SHP77 treated with DMSO at 0.1 percent for 48 hours (cell line): ENCODE data around the gene HRH1.
"Not testable (repeated sequence)": the region's sequence is repeated elsewhere in the genome, so short reads cannot be mapped to it uniquely, and the experiment has no call there.

Experiments
- DNase-seq: peaks from one replicate; lab custom pipeline; 2025; lab: John Stamatoyannopoulos, UW

The HRH1 gene

DNA sequence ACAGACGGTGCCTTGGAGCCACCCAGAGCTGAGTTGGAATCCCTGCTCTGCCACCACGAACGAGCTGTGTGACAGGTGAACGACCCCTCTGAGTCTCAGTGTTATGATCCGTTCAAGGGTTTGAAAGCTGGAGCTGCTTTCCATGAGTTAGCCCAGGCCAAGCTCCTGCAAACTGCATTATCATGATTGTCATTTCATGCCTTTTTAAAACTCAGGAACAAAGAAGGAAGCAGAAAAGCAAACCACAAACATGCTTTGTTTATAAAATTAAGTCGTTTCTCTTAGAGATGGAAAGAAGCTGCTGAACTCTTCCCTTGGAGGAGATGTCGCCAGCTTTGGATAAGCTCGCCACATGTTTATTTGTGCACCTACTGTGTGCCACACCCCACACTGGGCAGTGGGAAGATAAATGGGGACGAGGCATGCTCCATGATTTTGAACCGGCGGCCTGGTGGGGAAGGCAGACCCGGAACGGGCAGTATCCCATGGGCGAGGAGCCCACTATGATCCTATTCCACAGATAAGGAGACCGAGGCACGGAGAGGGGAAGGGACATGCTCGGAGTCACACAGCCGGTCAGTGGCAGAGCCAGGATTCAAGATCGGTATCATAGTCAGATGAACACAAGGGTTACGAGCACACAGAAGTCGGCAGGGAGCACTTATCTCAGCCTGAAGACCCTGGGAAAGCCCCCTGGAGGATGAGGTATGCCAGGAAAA is 15.9 kb downstream of the HRH1 start:
- DNase-seq = no peak

DNA sequence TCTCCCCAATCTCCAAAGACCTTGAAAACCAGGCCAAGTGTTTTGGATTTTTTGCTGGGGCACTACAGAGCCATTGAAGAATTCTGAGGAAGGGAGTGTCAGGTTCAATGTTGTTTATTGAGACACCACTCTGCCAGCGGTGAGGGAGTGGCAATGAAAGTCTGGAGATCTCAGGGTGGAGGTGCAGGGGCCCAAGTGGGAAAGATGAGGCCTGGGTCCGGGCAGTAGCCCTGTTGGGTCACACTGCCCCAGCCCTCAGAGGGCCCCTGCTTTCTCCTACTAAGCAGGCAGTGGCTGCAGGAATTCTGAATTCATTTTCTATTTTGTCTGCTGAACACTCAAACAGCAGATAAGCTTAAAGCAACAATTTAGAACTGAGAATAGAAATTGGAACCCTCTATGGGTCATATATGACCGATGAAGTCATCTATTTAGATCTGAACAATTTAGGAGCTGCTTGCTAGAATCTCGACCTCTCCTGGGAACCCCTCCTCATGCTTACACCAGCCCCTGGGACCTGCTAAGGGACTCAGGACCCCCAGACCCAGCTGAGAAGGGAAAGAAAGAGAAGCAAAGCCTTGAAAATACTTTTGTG is 17.9 kb downstream of the HRH1 start:
- no peak for DNase-seq

DNA sequence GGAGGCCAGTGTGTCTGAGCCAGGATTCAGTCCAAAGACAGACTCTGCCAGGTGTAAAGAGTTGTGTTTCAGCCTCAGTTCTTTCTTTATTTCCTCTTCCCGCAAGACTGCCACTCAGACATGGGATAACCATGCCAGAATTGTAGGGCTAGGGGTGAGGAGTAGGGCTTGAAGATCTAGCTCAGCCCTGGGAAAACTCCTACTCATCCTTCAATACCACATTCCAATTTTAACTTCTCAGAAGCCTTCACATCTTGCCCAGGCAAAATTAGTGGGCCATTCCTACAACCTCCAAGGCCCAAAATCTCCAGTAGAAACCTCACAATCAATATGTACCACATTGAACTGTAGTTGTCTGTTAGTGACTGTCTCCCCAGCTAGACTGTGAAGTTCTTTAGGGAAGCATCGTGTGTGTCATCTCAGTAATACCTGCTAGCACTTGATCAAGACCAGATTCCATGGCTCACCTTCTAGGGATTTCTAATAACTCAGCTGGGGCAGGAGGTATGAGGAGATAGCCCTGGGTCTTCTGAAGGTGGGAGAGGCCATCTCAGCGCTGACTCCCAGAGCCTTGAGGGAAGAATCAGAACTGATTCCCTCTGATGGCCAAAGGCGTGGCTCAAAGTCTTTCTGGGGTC is 19.7 kb downstream of the HRH1 start:
- no peak for DNase-seq

DNA sequence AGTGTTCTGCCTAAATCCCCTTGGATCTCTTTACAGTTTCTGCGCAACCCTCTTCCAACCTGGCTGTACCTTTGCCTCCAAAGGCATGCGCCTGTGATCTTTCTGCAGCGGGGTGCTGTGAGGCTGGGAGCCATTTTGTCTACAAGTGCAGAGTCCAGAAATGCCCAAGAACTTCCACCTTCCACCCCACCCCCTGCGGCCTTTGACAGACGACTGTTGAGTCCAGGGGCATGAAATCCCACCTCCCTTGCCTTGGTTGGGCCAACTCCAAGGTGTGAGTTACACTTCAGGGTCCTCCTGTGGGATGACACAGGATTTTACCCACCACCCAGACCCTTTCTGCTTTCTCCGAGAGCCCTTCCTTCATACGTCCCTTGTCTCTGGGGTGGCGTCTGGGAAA is 24.1 kb downstream of the HRH1 start:
- no peak for DNase-seq

DNA sequence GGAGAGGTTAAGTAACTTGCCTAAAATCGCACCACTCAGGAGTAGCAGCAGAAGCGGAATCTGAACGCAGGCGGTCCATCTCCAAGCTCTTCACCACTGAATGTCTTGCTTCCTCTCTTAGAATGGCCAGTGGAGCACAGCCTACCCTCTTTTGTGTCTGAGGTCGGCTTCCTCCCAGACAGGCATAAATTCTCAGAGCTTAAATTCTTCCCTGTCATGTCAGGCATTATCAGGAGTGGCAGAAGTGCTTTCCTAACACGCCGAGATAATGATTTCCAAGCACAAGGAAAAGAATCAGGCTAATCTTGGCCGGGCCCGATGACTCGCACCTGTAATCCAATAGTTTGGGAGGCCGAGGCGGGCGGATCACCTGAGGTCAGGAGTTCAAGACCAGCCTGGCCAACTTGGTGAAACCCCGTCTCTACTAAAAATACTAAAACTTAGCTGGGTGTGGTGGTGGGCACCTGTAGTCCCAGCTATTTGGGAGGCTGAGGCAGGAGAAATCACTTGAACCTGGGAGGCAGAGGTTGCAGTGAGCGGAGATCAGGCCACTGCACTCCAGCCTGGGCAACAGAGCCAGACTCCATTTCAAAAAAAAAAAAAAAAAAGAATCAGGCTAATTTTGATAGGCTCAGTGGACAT is 30.2 kb downstream of the HRH1 start:
- not testable (repeated sequence) for DNase-seq

DNA sequence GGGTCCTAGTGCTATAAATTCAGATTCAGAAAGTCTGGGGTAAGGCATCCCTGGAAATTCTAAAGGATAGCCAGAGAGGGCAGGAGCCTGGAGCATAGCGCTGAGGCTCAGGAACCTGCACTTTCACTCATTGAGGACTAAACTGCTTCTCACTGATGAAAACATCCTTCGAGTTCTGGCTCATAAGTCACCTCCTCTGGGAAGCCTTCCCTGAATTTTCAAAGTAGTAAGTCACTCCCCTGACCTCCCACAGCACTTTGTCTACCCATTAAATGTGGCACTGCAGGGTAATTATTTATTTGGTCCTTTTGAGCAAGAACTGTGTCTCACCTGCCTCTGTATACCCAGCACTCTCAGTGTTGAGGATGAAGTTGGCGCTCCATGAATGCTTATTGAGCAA is 30.9 kb downstream of the HRH1 start:
- DNase-seq = no peak

DNA sequence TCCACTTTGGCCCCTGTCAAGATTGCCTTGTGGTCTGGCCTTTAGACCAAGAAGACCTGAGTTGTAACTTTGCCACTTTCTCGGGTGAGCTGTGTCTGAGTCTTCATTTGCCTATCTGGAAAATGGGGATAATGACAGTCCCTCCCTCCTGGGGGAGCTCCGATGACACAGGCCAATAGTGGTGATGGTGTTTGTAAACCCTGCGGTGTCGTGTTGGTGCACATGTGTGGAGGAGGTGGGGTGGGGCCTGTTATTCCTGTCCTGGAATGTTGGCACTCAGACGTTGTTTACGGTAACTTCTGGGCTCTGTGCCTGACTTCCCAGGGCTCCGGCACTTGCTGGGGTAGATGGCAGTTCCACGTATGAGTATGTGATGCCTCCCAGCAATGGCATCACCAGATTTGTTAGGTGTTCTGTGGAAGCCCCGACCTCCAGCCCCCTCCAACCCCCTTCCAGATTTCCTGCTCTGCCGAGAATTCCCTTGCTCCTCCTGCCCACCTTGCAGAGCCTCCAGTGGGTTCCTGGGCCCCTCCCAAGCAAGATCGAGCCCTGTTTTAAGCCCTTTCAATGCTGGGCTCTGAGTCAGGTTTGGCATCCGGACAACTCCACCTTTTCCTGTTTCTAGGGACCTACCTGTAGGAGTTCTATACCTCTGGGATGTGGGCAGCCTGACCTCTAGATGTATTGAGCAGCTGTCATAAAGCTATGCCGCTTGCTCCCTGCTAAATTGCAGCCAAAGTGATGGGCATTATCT is 31.4 kb downstream of the HRH1 start:
- no peak for DNase-seq

DNA sequence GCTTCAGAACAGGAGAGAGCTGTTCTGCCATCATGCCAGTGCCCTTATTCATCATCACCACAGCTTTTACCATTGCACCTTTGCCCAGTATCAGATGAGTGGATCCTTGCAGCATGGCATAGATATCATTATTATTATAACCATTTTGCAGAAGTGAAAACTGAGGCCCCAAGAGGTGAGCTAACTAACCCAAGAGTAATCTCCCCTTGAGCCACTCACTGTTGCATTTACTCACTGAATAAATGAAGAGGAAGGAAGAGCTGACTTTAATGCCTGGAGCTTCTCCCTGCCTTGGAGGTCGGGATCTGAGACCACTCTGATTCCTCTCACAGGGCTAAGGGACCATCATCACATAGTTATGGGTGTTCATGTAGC is 32.0 kb downstream of the HRH1 start:
- no peak for DNase-seq

DNA sequence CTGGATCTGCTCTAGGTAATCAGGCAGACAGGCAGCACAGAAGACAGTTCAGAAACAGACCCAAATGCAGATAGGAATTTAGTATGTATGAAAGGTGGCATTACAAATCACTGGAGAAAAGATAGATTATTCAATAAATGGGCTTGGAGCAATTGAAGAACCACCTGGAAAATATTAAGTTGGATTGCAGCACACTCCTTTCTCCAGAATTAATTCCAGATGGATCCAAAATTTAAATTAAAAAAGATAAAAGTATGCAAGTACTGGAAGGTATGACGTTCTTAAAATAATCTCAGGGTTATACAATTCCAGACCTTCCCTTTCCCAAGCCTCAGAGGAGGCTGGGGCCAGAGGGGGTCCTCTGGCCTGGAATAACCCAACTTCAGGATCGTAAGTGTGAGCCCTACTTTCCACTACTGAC is 32.5 kb downstream of the HRH1 start:
- no peak for DNase-seq

DNA sequence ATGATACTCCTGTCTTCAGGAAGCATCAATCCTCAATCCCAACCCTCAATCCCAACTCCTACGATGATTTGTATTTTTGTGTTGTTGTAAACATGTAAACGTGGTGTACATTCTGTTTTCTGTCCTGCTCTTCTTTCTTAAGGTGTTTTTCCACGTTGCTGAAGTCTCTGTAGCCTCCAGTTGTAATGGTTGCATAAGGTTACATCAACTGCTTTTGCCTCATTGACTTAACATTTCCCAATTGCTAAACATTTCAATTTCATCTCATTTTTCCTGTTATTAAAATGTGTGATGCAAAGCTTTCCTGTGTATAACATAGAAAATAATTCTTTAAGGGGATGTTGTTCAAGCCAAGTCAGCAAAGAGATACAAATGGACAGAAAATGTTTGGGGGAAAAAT is 33.4 kb downstream of the HRH1 start:
- DNase-seq = no peak

DNA sequence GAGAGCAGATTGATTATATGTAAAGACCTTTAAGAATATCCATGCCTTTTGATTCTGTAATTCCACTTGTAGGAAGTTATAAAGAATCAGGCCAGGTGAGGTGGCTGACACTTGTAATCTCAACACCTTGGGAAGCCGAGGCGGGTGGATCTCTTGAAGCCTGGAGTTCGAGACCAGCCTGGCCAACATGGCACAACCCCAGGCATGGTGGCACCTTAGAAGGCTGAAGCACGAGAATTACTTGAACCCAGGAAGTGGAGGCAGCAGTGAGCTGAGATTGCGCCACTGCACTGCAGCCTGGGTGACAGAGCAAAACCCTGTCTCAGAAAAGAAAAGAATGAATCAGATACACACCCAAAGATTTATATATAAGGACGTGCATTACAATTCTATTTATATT is 33.9 kb downstream of the HRH1 start:
- DNase-seq = no peak

DNA sequence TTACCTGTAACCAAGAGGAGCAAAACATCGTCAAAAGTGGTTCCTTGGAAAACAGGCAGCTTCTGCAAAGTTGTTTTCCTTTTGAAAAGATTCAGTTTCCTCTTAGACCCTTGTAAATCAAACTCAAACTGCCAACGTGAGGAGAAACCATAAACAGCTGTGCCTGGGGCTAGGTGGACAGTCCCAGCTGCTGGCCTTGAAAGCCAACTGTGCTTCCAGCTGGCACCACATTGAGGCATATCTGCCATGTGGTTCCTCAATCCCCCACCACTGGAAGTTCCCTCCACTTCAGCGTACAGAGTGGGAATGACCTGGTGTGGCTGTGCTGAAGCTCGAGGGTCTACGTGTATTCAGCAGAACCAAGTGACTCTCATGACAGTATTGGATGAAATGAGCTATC is 40.9 kb downstream of the HRH1 start:
- DNase-seq = no peak

DNA sequence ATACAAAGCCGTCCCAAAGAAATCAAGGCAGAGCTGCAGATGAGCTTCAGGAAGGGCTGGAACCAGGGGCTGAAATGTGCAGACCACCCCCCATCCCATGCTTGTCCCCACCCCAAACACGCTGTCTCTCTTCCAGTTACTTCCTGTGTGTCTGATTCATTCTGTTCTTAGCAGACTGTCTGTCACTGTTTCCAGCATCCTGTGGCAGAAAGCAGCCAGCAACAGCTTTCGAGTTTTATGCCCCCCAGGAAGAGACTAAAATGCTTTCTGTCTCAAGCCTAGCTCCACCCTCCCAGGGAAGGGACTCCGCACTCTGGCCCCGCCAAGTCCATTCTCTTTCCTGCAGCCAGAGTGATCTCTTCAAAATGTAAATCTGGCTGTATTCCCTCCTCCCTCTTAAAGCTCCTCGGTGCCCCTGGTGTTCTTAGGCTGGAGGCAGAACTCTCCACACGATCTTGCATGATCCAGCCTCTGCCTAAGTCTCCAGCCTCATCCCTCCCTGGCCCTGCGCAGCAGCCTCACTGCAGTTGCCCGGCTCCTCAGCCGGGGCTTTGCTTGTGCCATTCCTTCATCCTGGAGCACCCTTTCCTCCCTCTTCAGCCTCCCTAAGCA is 41.5 kb downstream of the HRH1 start:
- DNase-seq = no peak

DNA sequence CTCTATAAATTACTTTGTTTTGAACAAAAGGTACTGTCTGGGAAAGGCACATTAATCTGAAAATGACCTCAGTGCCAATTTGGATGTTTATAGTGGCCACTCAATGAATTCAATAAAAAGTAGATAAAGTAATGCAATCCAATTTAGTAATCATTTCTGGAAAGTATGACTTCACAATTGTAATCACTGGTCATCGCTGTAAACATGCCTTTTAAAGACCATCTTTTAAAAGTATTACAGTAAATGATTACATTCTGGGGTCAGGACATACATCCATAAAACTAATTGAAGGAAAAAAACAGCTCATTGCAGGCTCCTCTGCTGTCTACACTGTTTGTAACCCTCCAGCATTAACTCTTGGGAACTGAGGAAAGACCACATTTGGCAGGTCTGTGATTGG is 43.2 kb downstream of the HRH1 start:
- DNase-seq = no peak

DNA sequence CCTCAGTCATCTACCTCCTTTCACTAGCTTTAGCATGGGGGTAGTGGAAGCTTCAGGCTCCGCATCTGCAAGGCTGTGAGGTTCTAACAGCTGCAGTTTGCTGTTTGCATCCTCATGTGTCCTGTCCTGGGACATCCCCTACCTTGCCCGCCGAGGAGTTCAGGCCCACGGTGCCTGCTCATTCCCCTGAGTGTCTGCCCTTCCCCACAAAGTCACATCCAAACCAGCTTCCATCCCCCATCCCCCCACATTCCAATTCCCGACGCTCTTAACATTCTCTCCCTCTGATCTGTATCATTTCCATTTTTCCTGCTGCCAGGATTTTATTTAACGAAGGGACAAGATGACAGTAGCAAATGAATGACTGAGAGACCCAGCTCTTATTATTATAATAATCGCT is 43.8 kb downstream of the HRH1 start:
- no peak for DNase-seq

DNA sequence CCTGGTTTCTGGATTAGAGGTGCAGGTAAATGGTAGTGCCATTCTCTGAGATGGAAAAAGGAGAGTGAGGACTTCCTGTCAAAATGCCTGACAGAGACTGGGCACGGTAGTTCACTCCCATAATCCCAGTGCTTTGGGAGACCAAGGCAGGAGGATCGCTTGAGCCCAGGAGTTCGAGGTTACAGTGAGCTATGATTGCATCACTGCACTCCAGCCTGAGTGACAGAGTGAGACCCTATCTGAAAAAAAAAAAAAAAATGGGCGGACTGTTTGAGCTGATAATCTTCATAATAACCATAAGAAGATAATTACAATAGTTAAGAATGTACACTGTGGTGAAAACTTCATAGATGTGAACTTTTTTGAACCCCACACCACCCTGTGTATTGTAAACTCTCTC is 44.2 kb downstream of the HRH1 start:
- DNase-seq = no peak

DNA sequence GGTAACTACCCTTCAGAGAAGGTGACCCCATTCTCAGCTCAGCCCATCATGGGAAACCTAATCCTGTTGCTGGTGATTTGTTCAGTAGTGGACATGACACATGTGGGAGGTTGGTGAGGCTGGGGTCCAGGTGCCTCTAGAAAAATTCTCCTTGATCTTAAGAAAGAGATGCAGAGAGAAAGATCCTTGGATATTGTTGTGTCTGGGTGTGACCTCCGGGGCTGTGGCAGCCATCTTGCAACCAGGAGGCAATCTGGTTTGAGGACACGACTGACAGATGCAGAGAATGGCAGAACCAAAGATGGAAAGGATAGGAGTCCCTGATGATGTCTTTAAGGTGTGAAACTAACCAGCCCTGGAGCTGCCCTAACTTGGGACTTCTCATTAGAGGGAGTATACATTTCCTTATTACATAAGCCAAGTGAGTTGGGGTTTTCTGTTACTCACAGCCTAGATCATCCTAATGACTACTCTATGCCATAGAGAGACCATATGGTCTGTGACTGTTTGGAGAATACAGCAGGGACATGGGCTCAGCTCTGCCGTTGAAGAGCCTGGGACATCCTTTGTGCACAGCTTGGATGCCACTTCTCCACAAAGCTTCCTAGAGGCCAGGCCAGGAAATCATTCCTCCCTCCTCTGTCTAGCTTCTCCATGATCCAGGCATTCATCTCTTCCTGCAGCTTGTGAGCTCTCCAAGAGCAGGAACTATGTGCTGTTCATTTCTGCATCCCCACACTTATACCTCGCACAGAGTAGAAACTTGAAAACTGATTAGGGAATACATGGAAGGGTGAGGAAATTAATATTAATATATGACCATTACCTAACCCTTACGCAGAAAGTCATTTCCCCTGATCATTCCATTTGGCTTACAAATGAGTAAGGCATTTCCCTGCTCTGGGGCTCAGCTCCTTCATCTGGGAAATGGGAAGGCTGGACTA is 45.9 kb downstream of the HRH1 start:
- DNase-seq = no peak

DNA sequence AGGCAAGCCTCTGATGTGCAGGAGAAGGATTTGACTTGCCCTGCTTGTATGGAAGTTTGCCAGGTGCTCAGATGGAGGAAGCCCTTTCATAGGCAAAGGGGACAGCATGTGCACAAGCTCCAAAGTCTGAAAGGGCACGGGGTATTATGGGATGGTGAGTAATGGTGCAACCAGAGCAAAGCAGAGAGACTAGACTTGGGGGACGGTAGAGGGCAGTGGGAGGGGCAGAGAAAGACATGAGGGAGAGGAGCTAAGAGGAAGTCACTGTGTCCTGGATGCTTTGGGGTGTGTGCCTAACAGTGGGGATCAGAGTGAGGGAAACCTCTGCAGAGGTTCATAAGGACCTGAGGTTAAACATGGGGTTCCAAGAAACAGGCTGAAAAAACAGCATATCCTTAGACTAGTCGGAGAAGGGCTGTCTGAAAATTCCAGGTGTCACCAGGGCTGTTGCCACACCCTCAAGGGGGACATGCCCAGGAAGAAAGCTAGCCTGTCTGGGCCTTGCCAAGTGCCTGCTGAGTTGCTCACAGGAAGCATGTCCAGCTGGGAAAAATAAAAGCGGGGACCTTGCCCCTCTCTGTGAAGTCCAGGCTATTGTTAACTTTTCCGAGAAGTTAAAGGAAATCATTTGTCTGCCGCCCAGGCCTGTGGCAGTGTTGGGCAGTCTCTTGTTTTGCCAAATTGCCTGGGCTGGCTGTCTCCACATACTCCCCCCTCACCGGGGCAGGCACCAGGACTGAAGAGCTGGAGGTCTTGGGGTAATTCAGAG is 47.1 kb downstream of the HRH1 start:
- DNase-seq = no peak

DNA sequence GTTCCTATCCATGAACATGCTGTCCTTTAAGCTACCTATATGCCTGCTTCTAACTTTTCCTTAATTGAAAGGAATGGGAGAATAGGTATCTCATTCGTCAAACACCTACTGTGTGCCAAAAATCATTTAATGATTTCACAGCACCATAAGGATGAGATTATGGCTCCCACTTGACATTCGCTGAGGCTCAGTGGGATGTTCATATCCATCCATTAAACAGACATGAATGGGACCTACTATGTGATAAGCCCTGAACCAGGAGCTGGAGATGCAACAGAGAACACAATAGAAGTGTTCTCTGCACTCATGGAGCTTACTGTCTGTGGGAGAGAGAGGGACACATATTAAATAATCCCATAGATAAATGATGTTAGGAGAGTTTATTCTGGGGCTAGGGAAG is 49.7 kb downstream of the HRH1 start:
- DNase-seq = no peak

DNA sequence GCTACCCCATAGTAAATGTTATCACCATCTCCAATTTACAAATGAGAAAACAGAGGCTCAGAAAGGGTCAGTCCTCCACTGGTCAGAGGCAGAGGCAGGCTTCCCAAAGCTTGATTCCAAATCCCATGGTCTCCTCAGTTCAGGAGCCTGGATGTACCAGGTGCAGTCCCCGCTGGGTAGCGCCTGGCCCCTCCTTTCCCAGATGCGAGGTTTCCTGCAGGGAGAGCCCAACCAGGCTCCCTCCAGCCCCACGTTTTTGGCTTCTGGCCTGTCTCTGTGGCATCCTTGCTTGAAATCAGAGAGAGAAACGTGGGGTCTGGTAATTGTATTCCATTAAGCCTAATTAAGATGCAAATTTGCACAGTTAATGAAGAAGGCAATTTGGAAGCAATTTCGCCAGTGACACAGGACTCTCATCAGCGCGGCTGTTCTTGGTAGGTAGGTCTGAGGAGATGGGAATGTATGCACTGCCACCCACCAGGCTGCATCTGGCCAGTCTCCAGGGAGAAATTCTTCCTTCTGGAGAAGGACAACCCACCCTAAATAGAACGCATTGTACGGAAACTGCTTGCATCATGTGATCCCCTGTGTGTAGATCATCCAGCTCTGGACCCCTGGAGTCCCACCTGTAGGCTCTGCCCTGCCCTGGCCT is 50.5 kb downstream of the HRH1 start:
- no peak for DNase-seq
